Retinal pigment epithelial cell (primary cell): ENCODE data around the gene MARCHF10.
"Not testable (repeated sequence)": the region's sequence is repeated elsewhere in the genome, so short reads cannot be mapped to it uniquely, and the experiment has no call there.

Experiments used
- DNase-seq: peaks from one replicate; pipeline ENCODE4 v3.0.0-alpha.2; 2010; ENCODE audit warnings: low read depth
- H3K4me3 ChIP-seq: 2 replicates; pipeline ENCODE4 v1.5.1; 2011; ENCODE audit warnings: mild to moderate bottlenecking, low read length, control low read depth, moderate library complexity
- CTCF ChIP-seq: conservative IDR thresholded peaks from 2 replicates; pipeline ENCODE4 v1.5.1; 2011; ENCODE audit warnings: low read depth, low read length, control low read depth, inconsistent platforms

MARCHF10 gene

GRCh38 chr17:62848334-62848733, 40.2 kb upstream of the MARCHF10 start:
- no peak overlapping the region for H3K4me3 ChIP-seq
- DNase-seq, result no peak
- no peak for TF ChIP-seq CTCF

- no peak for TF ChIP-seq CTCF
- no peak overlapping the region for H3K4me3 ChIP-seq
- DNase-seq, result no peak
These were observed 39.3 kb upstream of the MARCHF10 start for GRCh38 chr17:62847426-62847825.

GRCh38 chr17:62840871-62841270, 32.8 kb upstream of the MARCHF10 start:
- DNase-seq, result no peak
- no peak overlapping the region for H3K4me3 ChIP-seq
- no peak for TF ChIP-seq CTCF

GRCh38 chr17:62833816-62834215, 25.7 kb upstream of the MARCHF10 start:
- not testable (repeated sequence) for DNase-seq, H3K4me3 ChIP-seq

GRCh38 chr17:62832405-62832804, 24.3 kb upstream of the MARCHF10 start:
- H3K4me3 ChIP-seq, result no peak overlapping the region
- no peak for TF ChIP-seq CTCF
- no peak for DNase-seq

GRCh38 chr17:62831066-62831465, 23.0 kb upstream of the MARCHF10 start:
- not testable (repeated sequence) for DNase-seq, H3K4me3 ChIP-seq

- H3K4me3 ChIP-seq, result no peak overlapping the region
- TF ChIP-seq CTCF, result no peak
- no peak for DNase-seq
These were observed 19.8 kb upstream of the MARCHF10 start for GRCh38 chr17:62827746-62828485.

GRCh38 chr17:62826956-62827355, 18.8 kb upstream of the MARCHF10 start:
- no peak overlapping the region for H3K4me3 ChIP-seq
- no peak for TF ChIP-seq CTCF
- DNase-seq, result no peak
